Measurements from ENCODE around the gene RSBN1L.
"Not testable (repeated sequence)": the region's sequence is repeated elsewhere in the genome, so short reads cannot be mapped to it uniquely, and the experiment has no call there.

RSBN1L gene

DNA sequence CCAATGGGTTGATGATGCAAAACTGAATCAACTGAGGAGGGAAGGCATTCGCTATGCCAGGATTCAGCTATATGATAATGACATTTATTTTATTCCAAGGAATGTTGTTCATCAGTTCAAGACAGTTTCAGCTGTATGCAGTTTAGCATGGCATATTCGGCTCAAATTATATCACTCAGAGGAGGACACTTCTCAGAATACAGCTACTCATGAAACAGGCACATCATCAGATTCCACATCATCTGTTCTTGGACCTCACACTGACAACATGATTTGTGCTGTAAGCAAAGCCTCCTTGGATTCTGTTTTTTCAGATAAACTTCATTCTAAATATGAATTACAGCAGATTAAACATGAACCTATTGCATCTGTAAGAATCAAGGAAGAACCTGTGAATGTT is 82.3 kb downstream of the RSBN1L start:
- DNase-seq: no peak

DNA sequence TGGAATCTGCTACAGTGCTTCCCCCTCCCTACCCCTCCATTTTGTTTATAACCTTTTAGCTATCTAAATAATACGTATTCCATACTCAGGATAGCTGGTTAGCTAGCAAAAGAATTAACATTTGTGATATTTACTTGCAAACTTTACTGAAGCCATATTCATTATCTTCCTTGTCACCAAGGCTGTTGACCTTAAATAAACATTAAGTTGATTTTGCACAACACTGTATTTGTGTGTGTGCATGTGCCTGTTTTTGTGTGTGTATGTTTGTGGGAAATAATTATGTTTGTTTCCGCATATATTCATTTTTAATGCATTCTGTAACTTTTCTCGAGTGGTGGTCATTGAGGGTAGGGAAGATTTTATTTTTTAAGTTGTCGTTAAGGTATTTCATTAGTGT is 86.1 kb downstream of the RSBN1L start:
- DNase-seq: no peak

DNA sequence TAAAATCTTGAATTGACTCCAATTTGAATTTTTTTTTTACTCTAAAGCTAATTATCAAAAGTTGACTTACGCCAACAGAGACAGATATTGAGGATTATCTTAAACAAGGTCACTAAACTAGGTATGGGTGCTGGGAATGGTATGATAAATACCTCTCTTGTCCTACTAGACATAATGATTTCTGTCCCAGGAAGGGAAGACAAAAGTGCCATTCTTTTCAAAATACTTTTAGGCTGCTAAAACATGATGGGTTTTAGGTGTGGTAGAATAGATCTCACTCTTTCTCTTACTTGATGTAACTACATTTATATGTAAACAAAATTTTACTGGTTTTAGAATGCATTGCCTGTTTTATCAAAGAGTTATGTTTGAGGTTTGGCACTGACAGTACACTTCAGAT is 86.9 kb downstream of the RSBN1L start:
- no peak for DNase-seq

DNA sequence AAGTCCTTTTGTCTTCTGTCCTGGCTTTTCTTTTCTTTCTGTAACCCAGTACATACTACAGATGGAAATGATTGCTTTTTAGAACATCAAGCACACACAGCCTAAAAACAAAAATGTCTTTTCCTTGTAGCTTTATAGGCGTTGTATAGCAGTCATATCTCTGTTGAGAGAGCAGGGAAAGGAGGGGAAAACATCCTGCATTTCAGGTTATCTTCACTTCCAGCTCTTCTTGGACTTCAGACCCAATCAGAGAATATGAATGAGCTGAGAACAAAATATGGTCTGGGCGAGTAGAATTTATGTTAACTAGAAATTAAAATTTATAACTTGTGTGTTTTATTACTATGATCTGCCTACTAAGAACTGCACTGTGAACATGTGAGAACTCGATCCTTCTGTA is 87.3 kb downstream of the RSBN1L start:
- DNase-seq: no peak

DNA sequence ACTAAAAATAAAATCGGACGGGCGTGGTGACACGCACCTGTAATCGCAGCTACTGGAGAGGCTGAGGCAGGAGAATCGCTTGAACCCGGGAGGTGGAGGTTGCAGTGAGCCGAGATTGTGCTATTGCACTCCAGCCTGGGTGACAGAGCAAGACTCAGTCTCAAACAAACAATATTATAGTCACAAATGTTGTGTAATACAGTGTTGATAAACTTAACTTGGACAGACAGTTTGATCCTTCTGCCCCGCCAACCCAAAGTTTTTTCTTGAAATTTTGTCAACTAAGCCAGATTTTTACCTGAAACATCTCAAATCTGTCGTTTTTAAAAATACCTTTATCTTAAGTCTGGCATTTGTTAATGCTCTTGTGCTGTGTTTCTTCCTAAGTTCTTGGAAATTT is 88.2 kb downstream of the RSBN1L start:
- not testable (repeated sequence) for DNase-seq

DNA sequence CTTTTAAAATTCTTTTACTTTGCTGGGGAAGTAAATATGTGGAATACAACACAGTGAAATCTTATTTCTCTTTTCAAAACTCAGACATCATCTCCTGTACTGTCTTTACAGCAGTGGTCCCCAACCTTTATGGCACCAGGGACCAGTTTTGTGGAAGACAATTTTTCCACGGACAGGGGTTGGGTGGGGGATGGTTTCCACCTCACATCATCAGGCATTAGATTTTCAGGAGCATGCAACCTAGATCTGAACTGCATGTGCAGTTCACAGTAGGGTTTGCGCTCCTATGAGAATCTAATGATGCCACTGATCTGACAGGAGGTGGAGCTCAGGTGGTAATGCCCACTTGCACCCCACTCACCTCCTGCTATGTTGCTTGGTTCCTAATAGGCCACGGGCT is 89.8 kb downstream of the RSBN1L start:
- DNase-seq: no peak

DNA sequence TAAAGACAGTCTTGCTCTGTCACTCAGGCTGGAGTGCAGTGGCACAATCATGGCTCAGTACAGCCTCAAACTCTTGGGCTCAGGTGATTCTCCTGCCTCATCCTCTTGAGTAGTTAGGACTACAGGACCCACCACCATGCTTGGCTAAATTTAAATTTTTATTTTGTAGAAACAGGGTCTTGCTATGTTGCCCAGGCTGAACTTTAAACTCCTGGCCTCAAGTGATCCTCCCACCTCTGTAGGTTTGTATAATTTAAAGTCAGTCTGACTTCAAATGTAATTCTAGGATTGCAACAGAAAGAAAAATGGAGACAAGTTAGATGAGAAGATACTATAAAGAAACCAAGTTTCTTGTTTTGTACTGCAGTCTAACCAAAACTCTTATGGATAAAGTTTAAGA is 90.5 kb downstream of the RSBN1L start:
- DNase-seq: no peak

DNA sequence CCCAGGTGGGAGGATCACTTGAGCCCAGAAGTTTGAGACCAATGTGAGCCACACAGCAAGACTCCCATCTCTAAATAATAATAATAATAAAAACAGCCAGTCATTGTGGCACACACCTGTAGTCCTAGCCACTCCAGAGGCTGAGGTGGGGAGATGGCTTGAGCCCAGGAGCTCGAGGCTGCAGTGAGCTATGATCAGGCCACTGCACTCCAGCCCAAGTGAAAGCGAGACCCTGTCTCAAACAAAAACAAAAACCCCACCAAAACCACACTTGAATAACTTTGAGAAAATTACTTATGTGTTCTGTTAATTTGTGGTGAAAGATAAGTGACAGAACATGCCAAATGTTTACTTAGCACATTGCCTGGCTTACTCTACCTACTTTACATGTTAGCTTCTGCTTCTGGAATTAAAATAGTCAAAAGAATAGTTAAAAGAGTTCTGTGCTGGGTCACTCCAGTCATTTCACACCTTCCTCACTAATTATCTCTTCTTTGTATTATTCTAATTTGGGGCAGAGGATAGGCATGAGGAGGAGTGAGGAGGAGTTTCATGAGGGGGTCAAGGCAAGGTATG is 92.2 kb downstream of the RSBN1L start:
- DNase-seq: no peak

DNA sequence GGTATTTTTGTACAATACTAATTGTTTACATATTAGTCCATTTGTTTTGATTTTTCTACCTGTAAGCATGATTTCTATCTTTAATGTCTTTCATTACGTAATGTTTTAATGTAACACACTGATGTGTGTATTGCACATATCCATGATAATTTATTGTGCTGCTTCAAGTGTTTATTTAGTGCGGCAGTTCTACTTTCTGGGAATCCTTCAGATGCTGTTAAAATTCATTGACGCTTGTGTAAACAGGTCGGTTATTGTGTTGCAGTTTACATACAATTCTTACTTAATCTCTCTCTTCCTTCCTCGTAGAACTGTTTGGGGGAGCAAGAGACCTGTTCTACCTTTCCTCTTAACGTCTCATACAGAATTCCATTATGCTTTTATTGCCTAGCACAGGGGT is 95.1 kb downstream of the RSBN1L start:
- no peak for DNase-seq

DNA sequence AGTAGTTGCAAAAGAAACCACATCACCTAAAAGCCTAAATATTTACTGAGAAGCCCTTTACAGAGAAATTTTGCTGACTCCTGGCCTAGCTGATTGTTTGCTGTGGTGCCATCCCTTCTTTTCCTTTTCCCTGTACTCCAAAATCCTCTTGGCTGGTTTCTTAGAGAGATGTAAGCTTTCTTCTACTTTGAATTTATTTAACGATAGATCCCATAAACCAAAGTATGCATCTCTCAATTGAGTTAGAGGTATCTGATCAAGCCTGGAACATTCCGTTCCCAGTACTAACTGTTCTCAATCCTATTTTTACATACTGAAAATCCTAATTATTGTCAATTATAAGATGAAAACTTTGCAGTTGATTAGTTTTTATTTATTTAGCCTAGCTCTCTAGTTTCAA is 95.7 kb downstream of the RSBN1L start:
- DNase-seq: no peak

DNA sequence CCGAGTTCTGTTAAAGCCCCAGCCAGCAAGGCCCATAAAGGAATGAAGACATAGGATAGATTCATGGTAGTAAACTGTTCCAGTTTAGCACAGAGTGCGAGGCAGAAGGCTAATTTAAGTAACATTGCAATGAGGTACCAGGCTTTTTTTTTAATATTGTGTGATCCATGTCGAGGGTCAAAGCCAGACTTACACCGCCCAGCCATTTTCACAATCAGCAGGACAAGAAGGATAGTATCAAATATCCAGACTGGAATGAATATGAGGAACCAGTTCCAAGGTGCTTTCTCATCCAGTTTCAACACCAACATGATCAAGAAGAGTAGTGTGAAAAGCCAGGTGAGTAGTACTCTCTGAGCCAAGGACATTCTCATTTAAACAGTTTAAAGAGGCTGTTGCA is 97.7 kb downstream of the RSBN1L start:
- no peak for DNase-seq

DNA sequence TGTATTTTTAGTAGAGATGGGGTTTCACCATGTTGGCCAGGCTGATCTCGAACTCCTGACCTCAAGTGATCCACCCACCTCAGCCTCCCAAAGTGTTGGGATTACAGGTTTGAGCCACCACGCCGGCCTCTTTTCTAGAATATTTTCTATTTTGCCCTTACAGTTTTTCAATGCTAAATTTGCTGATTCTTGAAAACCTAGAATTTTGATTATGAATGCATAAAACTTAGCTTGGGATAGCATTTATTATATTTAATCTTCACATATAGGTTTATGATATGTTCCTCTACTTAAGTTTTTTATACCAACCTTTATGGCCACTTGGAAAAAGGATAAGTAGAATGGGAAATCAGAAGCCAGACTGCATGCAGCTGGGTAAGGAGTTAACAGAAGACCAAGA is 99.8 kb downstream of the RSBN1L start:
- no peak for DNase-seq

DNA sequence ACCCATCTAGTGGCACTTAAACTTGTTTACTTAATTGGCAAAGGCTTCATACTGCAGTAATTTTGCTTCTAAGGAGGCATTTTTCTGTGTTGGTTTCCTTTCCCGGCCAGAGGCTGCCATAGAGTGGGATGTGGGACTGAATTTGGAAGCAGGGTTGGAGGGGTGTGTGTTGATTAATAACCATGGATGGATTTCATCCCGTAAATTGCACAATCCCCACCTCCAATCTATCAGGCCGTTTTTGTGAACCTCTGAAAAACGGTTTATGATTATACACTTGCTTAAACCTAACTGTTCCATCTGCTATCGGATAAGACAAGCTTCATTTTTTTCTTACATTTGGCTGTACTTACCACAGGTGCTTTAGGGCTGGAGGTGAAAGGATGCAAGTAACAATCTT is 100.7 kb downstream of the RSBN1L start:
- DNase-seq: no peak

DNA sequence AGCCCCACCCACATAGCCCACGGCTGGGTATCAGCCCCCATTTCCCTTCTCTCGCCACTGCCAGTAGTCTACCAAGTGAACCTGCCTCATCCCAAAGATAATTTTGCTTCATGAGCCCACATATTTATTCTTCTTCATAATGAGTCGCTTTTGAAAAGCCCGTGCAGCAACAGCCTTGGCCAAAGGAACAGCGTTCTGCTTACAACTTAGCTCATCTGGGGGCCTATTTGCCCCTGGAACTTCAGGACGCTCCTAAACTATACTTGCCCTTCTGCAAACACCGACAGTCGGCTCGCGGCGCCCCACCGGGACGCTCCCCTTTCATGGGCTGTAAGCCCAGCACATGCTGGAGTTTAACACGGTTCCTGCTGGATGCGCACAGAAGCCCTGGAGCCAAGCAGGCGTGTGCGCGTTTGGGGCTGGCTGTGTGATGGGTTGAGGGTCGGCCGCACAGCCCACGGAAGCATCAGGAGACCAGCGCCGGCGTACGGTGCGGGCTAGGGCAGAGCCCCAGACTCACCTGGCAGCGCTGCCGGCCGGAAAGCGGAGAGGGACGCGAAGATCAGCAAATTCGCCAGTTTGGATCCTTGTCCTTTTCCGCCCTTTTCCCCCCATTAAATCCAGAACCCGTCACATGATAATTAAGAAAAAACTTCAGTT is 101.6 kb downstream of the RSBN1L start:
- DNase-seq: peak in 1 of 2 experiments; percentile 62

DNA sequence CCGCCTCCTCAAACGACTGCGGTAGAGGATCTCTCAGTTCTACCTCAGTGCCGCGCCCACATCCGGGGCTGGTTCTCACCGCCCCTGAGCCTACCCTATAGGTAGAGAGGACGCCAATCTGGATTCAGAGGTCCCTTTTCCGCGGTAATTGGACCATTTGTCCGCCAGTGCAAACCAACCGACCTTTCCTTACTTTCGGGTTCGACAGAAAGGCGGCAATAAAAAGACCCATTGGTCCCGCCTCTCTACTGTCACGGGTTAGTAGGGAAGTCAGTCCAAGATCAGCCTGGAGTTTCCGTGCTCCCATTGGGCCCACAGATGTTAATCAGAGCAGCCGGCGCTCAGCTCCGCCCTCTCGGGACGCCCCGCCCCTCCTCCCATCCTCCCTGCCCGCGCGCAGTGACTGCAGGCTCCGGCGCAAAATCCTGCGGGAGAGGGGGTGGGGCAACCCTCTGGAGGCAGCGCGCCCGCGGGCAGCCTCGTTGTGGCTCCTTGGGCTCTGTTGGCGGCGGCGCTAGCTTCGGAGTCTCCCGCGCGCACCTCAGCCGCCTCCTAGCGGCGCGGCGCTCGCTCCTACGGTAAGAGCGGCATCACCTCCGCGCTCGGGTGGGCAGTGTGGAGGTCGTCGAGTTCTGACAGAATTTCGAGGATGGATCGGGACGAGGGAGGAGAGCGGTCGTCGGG is 102.3 kb downstream of the RSBN1L start, which contains the start of the genes PHTF2 and TMEM60:
Gene PHTF2 (plus strand): TSS at position 380 of the 684 bp plus-strand sequence.
Gene TMEM60 (minus strand): TSS at position 41 of the 684 bp plus-strand sequence. CDS start 4,061 bp downstream, outside the sequence.
- peak; percentile 99 to 100 for DNase-seq

DNA sequence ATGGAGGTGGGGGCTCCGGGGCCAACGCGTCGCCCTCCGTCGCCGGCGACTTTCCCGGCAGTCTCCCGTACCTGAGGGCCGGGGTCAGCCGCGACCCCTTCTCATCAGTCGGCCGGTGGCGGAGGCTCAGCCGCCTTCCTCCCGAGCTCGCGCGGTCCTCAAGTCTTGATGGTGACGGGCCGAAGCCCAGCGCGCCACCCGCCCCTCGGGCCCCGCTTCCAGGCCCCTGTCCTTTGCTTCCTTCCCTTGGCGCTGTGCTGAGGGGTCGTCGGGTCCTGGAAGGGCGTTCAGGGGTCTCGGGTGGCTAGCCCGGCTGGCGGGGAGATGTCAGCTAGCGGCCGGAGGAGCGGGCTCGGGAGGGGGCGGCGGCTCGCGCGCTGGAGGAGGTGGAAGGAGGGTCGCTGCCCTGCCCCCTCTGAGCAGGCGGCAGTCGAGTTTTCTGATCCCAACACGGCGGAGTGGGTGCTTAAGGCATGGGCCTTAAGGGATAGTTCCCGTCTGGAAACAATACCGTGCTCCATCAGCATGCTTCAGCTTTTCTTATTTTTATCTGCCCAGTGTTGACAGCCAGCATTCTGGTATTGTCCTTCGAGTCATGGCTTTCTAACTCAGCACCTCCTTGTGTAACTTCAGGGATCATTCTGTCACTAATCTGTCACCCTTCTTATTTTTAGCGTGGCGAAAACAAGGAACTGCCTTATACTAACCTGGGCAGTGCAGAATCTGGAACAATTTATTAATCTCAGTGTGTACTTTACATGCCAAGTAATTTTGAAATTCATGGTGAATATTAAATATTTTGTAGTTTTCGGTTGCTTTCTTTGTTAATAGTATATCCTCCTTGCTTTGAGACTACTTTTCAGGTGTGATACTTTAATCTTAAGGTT is 103.1 kb downstream of the RSBN1L start:
- DNase-seq: peak; percentile 19 to 31

DNA sequence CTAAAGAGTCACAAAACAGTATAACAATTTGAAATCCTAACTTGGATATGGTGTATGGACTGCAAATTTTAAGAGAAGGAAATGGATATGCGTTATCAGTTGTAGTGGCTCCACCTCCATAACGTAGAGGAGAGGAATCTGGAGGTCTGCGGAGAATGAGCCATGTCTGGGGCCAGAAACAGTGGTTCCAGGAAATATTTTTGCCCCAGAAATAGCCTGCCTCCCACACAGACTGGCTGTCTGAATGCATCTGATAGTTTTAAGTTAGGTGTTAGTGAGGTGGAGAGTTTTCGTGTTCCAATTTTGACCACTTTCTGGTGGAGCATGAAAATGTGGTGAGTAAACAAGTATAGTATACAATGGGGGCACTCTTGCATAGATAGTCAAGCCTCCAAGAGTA is 103.9 kb downstream of the RSBN1L start:
- DNase-seq: no peak

DNA sequence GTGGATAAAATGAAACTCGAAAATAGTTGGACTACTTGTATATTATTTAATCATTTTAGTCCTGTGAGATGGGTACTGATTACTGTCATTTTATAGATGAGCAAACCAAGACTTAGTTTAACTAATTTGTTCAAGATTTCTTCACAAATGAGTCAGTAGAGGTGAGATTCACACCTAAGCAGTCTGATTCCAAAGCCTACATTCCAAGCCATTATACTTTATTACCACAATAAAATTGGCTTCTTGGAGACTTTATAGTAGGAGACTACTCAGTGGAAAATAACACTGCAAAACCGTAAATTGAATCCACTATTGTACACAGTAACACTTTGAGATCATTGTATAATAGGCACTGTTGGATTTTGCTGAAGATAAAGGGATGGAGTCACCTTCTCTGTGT is 104.5 kb downstream of the RSBN1L start:
- no peak for DNase-seq

DNA sequence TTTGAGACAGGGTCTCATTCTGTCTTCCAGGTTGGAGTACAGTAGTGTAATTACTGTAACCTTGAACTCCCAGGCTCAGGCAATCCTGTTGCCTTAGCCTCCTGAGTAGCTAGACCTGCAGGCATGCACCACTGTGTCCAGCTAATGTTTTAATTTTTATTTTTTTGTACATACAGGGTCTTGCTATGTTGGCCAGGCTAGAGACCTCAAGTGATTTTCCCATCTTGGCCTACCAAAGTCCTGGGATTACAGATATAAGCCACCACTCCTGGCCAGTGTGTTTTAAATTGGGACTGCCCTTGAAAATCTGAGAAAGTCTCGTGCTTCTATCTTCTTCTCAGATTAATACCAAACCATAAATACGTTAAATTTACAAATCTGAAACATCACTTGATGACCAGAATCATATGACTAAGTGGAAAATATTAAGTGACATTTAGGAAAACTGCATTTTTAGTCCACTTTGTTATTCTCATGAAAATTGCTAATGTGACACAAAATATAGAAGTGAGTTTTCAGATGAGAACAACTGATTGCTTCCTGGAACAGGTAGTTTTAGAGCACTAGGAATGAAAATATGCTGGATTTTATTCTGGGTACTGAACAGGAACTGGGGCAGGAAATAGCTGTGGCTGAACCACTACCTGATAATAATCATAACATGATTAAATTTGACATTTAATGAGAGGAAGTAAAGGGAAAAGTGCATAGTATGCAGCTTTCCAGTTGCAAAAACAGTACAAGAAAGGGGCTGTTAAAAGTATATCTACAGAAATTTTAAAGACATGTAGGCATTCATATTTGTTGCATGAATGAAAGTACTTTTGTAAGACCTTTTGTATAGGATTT is 106.5 kb downstream of the RSBN1L start:
- no peak for DNase-seq

DNA sequence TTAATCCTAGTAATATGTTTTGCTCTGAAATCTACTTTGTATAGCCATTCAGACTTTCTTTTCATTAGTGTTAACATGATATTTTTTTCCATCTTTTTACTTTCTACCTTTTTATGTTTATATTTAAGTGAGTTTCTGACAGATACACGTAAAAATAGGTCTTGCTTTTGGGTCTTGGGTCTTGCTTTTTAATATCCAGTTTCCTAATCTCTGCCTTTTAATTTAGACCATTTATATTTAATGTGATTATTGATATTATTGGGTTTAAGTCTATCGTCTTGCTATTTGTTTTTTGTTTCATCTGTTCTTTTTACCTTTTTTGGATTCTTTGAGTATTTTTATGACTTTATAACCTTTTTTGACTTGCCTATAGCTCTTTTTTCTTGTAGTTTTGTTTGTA is 110.2 kb downstream of the RSBN1L start:
- DNase-seq: no peak

DNA sequence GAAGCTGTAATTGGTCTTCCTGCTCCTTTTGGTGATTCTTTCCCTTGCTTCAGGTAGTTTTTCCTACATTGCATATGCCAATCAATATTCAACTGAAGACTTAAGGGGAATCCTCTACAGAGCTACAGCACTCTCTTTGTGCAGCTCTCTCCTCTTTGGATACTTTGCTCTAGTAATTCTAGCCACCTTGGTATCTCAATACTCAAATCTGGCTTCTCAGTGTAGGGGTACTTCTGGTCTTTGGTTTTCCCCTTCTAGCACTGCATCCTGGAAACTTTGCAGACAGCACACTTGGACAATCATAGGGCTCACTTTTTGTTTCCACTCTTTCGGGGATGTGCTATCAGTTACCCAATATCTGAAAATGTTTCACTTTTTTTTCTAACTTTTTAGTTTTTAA is 112.3 kb downstream of the RSBN1L start:
- DNase-seq: no peak

Data from NCI-H1930 (cell line).